Measurements from ENCODE around the gene NCOA5.

Gene NCOA5

GRCh38 chr20:46089417-46090388 lies at the start of gene NCOA5:
NCOA5 (minus strand) TSS chr20:46089962; CDS start chr20:46079424, 10,538 bp downstream.
- DNase-seq (ENCODE audit: low spot score): peak; percentile 97

- DNase-seq (ENCODE audit: low spot score): no peak
These were observed 49.6 kb upstream of the NCOA5 start for GRCh38 chr20:46139266-46139889.

GRCh38 chr20:46137816-46138215 lies 48.1 kb upstream of the NCOA5 start:
- DNase-seq (ENCODE audit: low spot score): no peak

GRCh38 chr20:46135856-46136633 lies 46.3 kb upstream of the NCOA5 start:
- DNase-seq (ENCODE audit: low spot score): no peak

- no peak for DNase-seq (ENCODE audit: low spot score)
These were observed 45.0 kb upstream of the NCOA5 start for GRCh38 chr20:46134716-46135115.

GRCh38 chr20:46133886-46134654 lies 44.3 kb upstream of the NCOA5 start:
- DNase-seq (ENCODE audit: low spot score): no peak

GRCh38 chr20:46132705-46133120 lies 43.0 kb upstream of the NCOA5 start:
- peak; percentile 88 for DNase-seq (ENCODE audit: low spot score)

- DNase-seq (ENCODE audit: low spot score): no peak
These were observed 41.6 kb upstream of the NCOA5 start for GRCh38 chr20:46131396-46131795.

- DNase-seq (ENCODE audit: low spot score): no peak
These were observed 40.8 kb upstream of the NCOA5 start for GRCh38 chr20:46130534-46130933.

GRCh38 chr20:46129955-46130481 lies 40.3 kb upstream of the NCOA5 start:
- no peak for DNase-seq (ENCODE audit: low spot score)

GRCh38 chr20:46128310-46129151 lies 38.8 kb upstream of the NCOA5 start:
- peak; percentile 86 for DNase-seq (ENCODE audit: low spot score)

- no peak for DNase-seq (ENCODE audit: low spot score)
These were observed 37.7 kb upstream of the NCOA5 start for GRCh38 chr20:46127396-46128010.

GRCh38 chr20:46126440-46127056 lies 36.8 kb upstream of the NCOA5 start:
- no peak for DNase-seq (ENCODE audit: low spot score)

- DNase-seq (ENCODE audit: low spot score): no peak
These were observed 33.9 kb upstream of the NCOA5 start for GRCh38 chr20:46123482-46124245.

- DNase-seq (ENCODE audit: low spot score): no peak
These were observed 33.0 kb upstream of the NCOA5 start for GRCh38 chr20:46122516-46123481.

GRCh38 chr20:46122071-46122470 lies 32.3 kb upstream of the NCOA5 start:
- no peak for DNase-seq (ENCODE audit: low spot score)

- DNase-seq (ENCODE audit: low spot score): no peak
These were observed 31.6 kb upstream of the NCOA5 start for GRCh38 chr20:46121184-46121930.

Measured in iPS-NIHi11 (cell line).